Activated CD4-positive, CD25-positive, alpha-beta regulatory T cell treated with anti-CD3 and anti-CD28 coated beads, Interleukin-2, amount 50 U/mL, for 72 hours (primary cell): ENCODE measurements around the gene CD300H.

Experiments used
- DNase-seq: peaks from one replicate; pipeline ENCODE4 v3.0.0; 2021

Gene CD300H

DNA sequence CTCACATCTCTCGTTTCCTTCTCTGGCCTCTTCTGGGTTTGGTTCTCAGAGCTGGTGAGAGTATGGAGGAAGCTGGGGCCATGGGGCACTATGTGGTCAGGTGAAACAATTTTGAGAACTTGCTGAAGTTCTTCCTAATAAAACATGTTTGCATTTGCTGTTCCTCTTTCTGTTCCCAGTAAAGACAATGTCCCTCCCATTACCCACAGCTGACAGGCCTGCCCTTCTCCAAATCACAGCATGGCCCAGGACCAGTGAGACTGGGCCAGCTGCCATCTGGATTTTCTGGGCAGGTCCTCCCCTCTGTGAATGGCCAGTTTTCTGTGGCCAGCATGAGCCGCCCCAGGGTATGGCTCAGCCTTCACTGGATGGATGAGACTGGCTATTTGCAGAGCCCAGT lies at the start of gene CD300H:
Gene CD300H, minus strand, starts transcription at position 113 of the 400 bp plus-strand sequence.
- no peak for DNase-seq

DNA sequence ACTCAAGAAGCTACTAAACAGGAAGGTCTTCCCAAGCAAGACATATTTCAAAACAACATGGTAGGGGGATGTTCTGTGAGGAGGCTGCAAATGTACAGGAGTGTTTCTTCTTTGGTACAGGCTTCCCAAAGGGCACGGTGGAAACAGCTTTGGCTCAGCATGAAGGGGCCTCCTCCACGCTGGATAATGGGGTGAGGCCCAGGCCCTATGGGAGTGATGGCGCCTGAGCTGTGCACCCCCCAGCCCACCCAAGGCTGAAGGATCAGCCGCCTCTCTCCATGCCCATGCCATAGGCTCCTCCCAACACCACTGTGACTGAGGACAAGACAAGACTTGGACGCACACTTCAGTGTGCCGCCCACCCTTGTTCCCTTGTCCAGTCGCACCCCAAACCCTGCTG lies 49.4 kb upstream of the CD300H start:
- DNase-seq, result no peak

DNA sequence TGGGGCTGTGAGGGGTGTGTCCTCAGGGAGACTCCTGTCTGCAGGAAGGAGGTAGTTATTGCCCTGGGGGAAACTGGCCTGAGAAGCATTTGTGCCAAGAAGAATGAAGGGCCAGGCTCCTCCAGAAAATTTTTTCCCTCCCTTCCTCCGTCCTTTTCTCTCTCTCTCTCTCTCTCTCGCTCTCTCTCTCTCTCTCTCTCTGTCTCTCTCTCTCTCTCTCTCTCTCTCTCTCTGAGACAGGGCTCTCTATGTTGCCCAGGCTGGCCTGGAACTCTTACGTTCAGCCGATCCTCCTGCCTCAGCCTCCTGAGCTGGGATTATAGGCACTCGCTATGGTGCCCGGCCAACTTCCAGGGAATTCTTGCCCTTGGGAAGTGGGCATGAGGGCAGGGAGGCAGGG lies 44.7 kb upstream of the CD300H start:
- DNase-seq, result no peak

DNA sequence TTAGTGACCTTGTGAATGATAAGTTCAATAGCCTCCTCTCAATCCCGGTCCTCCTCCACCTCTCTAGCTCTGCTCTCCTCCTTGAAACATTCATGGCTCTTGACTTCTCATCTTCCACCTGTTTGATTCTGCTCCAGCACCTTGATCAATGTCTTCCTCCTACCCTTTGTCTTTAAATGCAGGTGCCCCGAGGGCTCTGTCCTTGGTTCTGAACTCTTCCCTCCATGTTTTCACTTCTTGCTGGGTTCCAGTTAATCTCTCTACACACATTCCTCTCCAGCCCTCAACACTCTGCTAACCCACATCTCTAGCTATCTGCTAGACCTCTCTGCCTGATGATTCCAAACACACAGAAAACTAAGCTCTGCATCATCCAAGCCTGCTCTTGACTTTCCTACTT lies 42.8 kb upstream of the CD300H start:
- no peak for DNase-seq

DNA sequence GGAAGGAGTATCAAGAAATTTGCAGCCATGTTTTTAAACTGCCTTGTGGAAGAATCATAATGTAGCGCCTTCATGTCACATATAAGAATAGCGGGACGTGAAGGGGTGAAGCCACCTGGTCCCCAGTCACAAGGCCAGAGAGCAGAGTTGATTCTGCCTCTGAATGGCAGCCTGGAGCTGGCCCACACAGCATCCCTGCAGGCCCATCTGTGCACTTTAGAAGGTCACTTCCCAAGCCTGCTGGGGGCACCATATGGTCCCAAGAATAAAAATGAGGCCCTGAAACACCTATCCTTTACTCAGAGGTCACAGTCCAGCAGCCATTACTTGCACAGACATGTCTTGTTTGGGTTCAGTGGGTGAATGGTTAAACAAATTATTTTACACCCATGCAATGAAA lies 41.2 kb upstream of the CD300H start:
- no peak for DNase-seq

DNA sequence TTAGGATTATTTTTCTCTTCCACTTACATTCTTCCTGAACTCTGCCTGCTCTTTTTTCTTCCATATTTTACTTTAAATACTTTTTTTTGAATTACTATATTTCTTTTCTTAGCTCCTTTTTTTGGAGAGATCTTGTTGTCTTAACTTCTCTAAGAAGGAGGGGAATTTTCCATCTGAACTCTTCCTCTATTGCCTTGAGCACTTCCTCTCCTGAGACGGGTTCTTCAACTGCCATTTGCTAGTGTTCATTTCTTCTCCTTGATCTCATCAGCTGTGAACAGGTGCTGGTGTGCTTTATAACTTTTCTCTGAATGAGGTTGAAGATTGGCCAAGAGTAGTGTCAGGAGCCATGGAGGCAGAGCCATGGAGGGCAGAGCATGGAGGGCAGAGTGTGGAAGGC lies 39.9 kb upstream of the CD300H start:
- DNase-seq, result no peak

DNA sequence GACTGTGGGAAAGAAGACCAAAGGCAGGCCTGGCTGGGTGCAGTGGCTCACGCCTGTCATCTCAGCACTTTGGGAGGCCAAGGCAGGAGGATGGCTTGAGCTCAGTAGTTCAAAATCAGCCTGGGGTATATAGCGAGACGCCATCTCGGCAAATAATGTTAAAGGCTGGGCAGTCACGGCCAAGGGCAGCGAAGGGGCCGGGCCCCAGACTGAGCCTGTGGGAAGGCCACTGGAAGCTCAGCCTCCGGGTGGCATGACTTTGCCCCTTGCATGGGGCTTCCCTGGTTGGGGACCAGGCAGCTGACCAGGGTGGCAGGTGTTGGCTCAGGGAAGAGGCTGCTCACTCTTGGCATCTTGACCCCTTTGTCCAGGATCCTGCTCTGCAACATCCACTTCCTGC lies 38.7 kb upstream of the CD300H start:
- DNase-seq, result no peak

DNA sequence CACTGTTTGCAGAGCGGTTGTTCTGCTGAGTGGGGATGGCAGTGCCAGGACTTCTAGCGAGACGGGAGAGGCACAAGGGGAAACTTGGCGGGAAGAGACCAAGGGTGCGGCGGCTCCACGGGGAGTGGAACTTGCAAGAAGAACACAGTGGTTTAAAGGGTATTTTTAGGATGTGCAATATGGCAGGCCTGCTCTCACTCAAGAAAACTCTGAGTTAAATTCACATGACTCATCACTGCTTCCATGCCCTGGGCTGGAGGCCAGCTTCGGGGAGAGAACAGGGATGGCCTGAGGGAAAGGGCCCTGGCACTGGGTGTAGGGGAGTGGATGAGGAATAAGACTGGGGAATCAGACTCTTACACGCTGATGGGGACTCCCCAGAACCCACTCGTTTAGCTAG lies 38.1 kb upstream of the CD300H start:
- no peak for DNase-seq

DNA sequence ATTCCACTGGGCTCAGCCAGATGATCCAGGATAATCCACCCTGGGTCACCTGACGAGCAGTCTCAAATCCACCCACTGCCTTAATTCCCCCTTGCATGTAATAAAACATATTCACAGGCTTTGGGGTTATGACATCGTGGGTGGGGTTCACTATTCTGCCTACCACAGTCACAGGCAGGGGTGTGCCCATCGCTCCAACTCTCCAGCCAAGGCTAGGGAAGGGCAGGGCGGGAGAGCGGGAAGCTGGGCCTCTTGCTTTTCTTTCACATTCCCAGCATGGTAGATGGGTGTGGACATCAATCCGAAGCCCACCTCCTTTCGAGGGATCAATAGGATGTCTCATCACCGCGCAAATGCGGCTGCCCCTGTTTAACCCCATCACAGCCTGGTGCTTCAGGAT lies 37.5 kb upstream of the CD300H start:
- no peak for DNase-seq

DNA sequence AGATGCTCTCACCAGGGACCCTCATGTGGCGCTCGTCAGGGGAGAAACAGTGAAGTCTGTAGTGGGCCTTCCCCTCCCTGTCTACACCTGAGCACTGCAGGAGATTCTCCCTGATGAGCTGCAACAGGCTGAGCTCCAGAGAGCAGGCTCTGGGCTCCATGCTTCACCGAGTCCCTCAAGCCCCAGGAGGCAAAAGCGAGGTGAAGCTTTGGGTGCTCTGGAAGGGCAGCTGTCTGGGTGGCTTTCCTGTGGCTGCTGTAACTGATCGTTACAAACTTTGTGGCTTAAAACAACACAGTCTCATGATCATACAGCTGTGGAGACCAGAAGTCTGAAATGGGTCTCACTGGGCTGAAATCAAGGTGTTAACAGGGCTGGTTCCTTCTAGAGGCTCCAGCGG lies 36.9 kb upstream of the CD300H start:
- no peak for DNase-seq

DNA sequence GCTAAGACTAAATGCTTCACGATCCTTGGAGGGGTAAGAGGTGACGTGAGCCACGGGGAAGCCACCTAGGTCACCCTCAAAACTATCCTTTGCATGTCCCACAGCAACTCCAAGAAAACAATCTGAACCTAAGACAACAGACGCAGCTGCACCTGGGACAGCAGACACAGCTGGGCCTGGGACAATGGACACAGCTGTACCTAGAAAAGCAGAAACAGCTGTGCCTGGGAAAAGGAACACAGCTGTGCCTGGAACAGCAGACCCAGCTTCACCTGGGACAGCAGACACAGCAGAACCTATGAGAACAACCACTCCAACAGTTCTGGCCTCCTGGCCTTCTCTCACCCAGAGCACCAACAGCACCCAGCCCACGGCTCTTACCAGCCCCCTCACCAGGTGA lies 36.4 kb upstream of the CD300H start:
- DNase-seq, result no peak

DNA sequence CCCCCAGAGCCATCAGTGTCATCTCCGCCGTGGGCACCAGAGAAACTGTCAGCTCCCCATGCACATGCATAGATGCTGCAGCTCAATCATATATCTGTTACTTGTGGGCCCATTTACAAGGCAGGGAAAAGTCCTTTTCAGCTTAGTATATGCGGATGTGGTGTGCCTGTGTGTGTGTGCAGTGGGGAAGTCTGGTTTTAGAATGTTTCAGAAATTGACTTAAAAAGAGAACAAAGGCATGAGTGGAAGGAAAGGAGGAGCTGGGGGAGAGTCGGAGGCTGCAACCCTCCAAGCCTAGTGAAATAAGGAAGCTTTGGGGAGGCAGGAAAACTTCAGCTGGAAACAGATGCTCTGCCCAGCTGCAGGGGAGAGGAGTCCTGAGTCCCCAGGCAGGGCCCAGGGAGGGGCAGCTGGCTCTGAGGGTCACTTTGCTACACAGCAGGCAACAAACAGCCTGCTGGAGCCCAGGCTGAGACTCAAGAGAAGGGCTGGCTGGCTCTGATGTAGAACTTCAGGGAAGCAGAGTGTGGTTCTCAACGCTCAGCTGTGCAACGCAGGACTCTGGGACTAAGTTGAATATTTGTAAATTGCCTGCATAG lies 35.8 kb upstream of the CD300H start:
- no peak for DNase-seq

DNA sequence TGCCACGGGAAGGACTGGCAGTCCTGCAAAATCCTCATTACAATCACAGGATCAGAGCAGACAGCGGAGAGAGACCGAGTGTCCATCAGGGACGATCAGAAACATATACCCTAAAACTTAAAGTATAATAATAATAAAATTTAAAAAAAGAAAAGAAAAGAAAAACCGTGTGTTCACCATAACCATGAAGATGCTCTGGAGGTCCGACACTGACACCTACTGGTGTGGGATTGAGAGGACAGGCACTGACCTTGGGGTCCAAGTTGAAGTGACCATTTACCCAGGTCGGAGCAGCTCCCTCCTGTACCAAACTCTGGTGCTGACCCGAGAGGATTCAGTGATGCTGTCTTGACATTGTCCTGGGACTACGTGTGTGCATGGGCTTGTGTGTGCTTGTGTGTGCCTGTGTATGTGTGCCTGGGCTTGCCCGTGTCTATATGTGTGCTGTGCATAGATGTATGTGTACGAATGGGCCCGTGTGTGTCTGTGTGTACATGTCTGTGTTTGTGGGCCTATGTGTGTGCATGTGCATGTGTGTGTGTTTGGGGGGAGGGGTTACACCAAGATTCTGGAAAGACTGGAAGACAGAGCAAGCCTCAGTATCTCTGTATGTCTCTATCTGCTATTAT lies 34.7 kb upstream of the CD300H start:
- no peak for DNase-seq

DNA sequence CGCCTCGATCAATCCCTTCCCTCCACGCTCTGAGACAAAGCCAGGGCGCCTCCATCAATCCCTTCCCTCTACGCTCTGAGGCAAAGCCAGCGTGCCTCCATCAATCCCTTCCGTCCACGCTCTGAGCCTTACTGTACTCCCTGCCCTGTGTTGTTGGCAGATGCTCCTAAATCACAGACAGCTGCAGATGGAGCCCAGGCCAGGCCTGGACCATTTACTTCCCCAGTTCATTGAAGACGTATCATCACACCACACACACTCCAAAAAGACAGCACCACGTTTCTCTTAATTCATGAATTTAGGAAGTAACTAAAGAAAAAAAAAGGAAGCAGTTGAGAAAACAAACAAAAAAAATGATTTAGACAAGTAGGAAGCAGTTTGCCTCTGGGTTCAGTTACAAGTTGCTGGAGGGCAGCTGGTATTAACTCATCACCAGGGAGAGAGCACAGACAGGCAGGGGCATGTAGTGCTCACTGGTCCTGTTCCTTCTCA lies 32.2 kb upstream of the CD300H start:
- no peak for DNase-seq

DNA sequence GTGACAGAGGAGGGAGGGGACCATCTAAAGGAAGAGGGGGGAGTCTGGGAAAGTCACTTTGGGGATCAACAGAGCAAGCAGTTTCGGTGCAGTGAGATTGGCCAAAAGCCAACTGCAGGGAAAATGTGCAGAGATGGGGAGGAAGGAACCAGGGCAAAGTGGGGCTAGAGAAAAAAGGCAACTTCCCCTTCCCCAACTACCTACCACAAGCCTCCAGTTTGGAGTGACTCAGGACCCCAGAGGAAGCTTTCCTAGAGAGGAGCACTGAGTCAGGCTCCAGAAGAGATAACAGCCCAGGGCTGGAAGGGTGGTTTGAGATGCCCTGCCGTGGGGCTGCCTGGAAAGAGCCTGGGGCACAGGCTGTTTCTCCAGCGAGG lies 31.7 kb upstream of the CD300H start:
- DNase-seq, result no peak

DNA sequence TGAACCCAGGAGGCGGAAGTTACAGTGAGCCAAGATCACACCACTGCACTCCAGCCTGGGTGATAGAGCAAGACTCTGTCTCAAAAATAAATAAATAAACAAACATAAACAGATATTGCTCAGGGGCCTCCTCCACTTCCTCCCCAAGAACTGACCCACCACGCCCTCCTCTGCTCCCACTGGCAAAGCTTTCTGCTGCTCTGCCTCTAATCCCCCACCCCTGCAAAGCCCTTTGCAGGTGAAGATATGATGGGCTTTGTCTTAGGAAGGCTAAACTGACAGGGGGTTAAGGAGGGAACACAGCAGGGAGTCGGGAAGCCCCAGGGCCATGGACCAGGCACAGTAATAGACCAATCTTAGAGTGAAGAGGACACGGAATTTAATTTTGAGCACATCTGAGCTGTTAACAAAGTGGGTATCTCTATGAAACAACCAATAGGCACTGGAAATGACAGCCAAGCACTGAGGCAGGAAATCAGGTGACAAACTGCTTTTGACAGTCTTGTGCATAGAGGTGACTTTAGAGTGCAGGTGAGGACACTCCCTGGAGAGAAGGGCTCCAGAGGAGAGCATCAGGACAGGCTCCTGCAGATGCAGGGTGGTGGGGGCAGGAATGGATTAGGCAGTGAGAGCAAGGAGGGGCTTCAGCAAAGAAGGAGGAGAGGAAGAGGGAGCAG lies 31.2 kb upstream of the CD300H start:
- DNase-seq, result no peak

DNA sequence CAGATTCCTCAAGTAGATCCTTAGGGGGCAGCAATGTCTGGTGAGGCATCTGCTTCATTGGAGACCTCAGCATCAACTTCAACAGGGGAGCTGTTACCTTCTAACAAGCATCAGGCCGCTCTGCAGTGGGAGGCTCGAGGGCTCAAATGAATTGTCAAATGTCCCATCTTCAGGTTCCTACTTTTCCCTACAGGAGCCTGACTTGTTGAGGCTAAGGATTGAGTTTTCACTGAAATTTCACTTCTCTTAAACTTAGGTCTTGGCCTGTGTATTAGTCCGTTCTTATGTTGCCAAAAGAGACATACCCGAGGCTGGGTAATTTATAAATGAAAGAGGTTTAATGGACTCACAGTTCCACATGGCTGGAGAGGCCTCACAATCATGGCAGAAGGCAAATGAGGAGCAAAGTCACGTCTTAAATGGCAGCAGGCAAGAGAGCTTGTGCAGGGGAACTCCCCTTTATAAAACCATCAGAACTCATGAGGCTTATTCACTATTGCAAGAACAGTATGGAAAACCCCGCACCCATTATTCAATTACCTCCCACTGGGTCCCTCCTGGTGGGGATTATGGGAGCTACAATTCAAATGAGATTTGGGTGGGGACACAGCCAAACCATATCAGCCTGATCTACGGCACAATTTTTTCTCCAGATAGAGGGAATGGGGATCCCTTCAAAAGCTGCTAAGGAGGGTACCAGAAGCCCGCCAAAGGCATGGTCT lies 29.9 kb upstream of the CD300H start:
- DNase-seq, result no peak

DNA sequence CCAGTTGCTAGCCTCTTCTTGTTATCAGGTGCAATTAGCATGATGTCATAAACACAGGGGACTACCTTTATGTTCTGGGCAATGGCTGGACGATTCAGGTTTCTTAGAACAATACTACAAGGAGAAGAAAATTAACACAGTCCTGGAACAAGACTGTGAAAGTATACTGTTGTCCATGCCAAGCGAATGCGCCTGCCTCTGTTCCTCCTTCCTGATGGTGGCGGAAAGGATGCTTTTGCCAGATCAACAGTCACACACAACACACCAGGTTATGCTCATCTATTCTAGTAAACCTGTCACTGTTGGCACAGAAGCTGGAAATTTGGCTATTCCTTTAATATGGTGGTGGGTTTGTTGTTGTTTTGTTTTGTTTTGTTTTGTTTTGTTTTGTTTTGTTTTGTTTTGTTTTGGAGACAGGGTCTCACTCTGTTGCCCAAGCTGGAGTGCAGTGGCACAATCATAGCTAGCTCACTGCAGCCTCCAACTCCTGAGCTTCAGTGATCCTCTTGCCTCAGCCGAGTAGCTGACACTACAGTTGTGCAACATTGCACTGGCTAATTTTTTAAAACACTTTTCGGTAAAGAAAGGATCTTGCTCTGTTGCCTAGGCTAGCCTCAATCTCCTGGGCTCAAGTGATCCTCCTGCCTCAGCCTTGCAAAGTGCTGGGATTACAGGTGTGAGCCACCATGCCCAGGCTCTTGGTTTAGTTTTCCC lies 27.9 kb upstream of the CD300H start:
- no peak for DNase-seq

DNA sequence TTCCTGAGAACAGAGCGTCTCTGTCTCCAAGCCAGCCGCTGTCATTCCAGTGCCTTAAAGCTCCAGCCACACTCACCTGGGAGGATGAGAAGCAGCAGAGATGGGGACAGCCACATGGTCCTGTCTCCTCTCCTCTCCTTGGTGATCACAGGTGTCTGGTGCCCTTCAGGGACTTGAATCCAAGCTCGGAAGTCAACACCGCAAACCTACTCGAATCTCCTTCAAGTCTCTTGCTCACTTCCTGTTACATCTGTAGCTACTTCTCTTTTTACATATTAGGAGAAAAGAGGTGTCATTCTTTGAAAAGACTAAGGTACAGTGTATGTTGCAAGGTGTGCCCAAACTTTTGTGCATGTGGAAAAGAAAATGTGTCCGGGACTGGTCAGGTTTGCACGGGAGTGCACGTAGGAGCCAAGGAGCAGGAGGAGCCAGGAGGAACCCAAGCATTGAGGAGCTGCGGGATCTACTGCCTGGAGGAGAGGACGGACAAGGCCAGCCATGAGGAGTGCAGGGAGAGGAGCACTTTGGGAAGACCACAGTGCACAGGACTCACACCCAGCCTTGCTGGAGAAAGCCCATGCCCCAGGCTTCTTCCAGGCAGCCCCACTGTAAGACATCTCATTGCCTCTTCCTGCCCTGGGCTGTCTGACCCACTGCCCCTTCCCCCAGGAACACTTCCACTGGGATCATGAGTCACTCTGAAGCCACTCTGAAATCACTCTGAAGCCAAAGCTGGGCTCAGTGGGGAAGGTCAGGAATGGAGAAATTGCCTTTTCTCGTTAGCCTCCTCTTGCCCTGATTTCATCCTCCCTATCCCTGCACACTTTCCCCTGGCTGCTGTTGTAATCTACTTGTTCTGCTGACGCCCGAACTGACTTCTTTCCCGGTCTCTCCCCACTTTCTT lies 25.0 kb upstream of the CD300H start, which contains the start of gene CD300LD:
Gene CD300LD, minus strand, starts transcription at position 197 of the 904 bp plus-strand sequence. Its CDS starts 81 bp downstream, at position 116.
- DNase-seq, result no peak

DNA sequence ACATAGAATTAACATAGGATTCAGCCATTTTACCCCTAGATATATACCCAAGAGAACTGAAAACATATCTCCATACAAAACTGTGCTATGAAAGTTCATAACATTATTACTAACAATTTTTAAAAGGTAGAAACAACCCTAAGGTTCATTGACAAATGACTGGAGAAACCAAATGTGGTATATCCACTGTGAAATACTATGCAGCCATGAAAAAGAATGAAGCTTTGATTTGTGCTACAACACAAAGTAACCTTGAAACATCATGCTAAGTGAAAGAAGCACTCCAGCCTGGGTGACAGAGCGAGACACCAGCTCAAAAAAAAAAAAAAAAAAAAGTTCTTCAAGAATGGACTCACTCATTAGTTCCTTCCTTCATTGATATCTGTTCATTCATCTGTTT lies 24.2 kb upstream of the CD300H start:
- DNase-seq, result no peak

DNA sequence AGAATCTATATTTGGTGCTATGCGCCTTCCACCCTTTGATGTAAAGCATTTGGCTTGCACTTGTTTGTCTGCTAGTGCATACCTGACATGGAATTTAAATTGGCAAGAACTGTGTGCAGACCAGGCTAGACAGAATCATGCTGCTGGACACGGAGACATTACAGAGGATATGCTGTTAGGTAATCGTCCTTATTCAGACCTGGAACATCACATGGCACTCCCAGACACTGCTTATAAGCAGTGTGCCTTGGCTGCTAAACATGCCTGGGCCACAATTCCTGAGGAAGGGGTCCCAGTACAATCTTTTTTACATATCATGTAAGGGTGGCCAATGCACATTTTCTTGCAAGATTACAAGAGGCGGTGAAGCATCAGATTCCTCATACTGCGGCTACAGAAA lies 18.4 kb upstream of the CD300H start:
- no peak for DNase-seq
